Right lobe of liver (tissue), 4 donors: ENCODE measurements around the gene ATXN1.

ENCODE experiments used
- CTCF ChIP-seq, 4 donors: fragments of 200-600 bp in 3 of 4; fragments of 450-650 bp in 1 of 4; IDR thresholded peaks; one replicate each; pipeline versions ENCODE4 v1.5.1 to v1.8.0; 2016 to 2022; ENCODE audit warnings: antibody characterized with exemption in 4 of 4, mild to moderate bottlenecking in 2 of 4
- POLR2A ChIP-seq: fragments of 450-650 bp; IDR thresholded peaks from one replicate; pipeline ENCODE4 v1.6.1; 2017; ENCODE audit warnings: antibody characterized with exemption, mild to moderate bottlenecking
- donor health status: DM: no; HTN: no; CAD: no.
- donor health status: DM: no; HTN: no; CAD: no.
- donor health status: DM: no; HTN: yes; CAD: no.

- no peak for TF ChIP-seq CTCF (IDR thresholded peaks at IDR 0.05)
- no peak for TF ChIP-seq POLR2A
Measured at GRCh38 chr6:16731478-16732051, 29.7 kb downstream of the ATXN1 start.
